Hematopoietic multipotent progenitor cell treated with erythropoietin and hydrocortisone succinate and interleukin-3 and kit ligand, for 4 days (in vitro differentiated cells): ENCODE data around the gene ORC3.
"Not testable (repeated sequence)": the region's sequence is repeated elsewhere in the genome, so short reads cannot be mapped to it uniquely, and the experiment has no call there.

ENCODE experiments used
- DNase-seq: peaks from one replicate; pipeline ENCODE4 v3.0.0-alpha.2; 2015

The ORC3 gene

GRCh38 chr6:87663434-87663833 is 73.5 kb downstream of the ORC3 start:
- no peak for DNase-seq

DNA sequence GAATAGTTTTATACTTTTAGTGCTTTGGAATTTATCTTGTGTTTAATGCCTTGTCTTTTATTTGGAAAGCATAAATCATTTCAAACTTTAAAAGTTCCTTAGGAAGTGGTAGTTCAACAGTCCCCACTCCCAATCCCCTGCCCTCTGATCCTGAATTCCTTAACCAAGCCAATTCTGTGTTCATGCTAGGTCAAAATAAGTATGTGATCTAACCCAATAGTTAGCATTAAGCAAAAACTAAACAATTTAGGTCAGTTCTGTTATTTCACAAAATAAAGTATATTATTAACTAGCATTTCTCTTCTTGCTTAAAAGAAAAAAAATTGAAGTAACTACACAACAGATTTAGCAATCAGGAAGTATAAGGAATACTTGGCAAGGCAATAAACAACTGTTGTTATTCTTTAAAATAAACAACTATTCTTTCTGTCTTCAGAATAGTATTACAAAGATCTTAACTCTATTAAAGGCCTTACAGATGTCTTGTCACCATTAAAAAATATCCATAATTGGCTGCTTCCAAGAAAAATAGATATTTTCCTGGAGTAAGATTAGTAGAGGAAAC is 75.1 kb downstream of the ORC3 start:
- DNase-seq, result no peak

DNA sequence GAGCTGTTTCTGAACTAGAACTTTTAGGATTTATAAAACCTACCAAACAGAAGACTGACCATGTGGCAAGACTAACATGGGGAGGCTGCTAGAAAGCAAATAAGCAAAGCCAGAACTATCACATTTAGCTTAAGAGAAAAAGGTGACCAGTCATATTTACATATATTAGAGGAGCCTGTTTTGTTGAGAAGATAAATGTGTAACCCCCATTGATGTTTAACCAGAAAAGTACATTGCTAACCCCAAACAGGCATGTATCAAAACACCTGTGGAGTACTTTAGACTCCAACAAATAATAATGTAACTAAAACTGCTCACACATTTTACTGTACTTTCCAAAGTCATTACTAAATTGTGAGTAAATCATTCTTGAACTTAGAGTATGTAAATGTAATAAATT is 77.1 kb downstream of the ORC3 start:
- DNase-seq, result no peak

DNA sequence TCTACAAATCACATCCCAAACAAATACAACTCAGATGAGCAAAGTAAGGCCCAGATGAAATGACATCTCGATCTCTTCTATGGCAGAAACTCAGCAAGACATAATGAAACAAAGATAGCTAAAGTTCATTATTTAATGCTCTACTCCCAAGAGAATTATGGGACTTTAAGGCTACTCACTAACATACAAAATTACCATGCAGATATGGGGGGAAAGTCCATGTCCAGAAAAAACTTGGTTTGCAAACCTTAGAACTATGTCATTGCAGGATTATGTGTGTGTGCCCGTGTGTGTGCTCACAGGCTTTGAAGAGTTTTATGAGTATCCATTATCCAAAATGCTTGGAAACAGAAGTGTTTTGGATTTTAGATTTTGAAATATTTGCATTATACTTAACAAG is 78.1 kb downstream of the ORC3 start:
- no peak for DNase-seq

DNA sequence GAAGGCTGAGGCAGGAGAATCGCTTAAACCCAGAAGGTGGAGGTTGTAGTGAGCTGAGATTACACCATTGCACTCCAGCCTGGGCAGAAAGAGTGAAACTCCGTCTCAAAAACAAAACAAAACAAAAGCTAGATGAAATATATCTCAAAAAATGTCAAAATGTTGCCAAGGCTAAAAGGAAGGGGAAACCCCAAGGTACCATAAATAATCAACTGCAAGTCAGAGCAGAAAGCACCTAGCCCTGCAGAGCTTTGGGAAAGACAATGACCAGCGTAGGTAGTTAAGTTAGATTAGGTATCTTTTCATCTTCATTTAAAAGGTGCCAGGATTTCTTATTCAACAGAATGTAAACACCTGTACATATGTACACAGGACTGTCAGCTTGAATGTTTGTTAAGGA is 79.1 kb downstream of the ORC3 start:
- DNase-seq, result no peak

DNA sequence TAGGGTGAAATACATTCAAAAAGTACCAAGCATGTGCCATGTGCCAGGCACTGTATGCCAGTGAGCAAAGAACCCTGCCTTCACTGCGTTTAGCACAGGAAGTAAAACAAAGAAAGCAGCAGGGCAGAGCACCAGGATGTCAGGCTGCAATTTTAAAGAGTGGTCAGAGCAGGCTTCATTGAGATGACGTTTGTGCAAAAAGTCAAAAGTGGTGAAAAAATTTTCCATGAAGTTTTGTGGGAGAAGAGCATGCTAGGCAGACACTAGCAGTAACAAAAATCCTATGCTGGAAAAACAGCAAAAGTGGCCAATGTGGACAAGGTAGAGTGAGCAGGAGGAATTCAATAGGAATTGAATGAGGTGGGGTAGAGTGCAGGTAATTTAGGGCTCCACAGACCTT is 80.8 kb downstream of the ORC3 start:
- no peak for DNase-seq

DNA sequence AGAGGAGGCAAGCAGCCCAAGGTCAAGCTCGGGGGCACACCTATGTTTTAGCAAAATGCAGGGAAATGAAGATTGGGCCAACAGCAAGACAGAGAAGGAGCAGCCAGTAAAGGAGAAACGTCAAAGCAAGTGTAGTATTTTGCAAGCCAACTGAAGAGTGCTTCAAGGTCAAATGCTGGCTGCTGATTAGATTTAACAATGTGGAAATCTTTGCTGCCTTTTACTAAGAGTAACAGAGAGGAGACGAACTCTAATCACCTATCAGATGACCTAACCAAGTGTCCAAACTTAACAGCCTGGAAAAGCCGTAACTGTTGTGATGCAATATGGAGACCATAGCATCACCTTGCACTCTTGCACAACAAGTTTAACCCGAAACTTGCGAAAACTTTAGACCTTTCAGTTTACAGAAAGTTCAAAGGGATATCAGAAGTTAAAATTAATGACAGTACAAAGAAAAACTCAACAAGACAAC is 81.7 kb downstream of the ORC3 start:
- DNase-seq, result peak; percentile 33

- no peak for DNase-seq
These were observed 82.7 kb downstream of the ORC3 start for GRCh38 chr6:87672641-87673040.

- no peak for DNase-seq
These were observed 83.3 kb downstream of the ORC3 start for GRCh38 chr6:87673237-87673636.

- DNase-seq, result peak; percentile 53
These were observed 84.4 kb downstream of the ORC3 start for GRCh38 chr6:87674290-87674689.

DNA sequence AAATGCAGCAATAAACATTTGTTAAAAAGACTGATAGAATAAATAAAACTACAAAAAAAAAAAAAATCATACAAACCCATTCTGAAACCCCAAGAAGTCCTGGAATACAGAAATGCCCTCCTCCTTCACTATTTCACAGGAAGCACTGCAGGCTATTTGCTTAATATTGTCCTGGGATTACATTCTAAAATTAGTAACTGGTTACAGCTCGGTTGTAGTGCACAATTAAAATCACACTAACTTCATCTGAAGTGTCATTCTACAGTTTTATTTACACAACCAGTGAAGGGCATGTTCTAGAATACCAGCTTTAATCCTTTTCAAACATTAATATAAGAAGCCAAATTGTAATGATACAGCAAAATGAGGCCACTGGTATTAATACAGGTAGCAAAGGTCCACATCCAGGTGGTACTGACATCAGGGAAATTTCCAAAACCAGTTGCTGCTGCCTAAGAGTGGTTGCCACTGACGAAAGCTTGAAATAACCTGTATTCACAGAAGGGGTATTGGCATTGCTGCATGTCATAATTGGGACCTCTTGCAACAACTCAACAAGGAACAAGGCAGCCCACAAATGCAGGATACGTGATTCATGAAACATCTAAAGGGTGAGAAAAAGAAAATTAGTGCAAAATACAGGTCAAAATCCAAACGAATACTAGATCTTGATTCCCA is 85.2 kb downstream of the ORC3 start:
- no peak for DNase-seq

DNA sequence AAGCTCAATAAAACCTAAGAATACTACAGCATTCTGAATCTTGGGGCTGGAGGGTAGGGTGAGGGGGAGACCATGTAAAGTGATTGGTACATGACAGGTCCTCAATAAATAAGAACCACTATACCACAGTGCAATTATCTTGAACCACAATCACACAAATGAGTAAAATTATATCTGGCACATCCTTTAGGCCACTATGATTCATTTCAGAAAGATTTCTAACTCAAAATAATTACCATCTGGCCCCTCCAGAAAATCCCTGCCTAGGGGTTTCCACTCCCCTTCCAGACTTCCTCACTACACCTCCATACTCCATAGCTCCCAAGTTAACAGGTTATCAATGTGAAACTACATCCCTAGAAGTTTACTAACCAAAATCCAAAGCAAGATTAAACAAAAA is 92.4 kb downstream of the ORC3 start:
- no peak for DNase-seq

- no peak for DNase-seq
These were observed 94.0 kb downstream of the ORC3 start for GRCh38 chr6:87683890-87684289.

DNA sequence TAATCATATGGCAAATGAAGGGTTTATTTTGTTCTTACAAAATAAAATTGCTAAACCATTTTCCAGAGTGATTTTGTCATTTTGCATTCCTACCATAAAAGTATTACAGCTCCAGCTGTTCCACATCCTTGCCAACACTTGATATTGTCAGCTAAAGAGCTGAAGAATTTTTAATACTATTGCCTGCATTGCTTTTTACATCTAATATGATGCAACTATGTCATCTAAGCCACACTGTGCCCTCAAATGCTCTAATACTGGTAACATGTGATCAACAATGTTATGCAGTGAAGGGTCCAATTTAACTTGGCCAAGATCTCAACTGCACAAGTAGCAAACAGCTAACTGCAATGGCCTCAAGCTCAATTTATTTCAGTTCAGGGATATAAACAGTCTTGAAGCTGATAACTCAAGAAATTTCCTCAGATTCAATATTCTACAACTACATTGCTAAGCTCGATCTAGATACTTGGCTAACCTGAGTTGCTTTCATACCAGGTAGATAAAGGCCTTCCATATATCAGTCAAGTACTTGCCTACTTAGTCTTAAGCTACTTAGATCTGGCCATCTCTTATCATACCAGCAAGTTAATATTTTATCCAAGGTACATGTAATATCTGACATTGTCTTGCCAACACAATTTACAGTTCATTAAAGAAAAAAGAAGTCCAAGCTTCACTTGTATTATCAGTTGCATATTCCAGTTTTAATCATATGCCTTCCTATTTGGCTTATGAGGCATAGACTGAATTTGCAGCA is 95.1 kb downstream of the ORC3 start:
- DNase-seq, result no peak

GRCh38 chr6:87686636-87687205 is 96.8 kb downstream of the ORC3 start:
- DNase-seq, result not testable (repeated sequence)

DNA sequence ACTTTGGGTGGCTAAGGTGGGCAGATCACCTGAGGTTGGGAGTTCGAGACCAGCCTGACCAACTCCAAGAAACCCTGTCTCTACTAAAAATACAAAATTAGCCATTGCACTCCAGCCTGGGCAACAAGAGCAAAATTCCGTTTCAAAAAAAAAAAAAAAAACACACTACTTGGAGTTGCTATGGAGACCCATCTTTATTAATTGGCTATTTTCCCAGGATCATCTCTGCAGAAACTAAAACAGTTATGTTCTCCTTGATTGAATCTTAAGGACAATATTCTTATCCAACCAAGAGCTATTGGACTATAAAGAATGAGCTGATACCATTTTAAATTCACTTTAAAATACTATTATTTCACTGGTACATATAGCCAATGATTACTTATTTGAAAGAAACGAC is 97.4 kb downstream of the ORC3 start:
- DNase-seq, result no peak

DNA sequence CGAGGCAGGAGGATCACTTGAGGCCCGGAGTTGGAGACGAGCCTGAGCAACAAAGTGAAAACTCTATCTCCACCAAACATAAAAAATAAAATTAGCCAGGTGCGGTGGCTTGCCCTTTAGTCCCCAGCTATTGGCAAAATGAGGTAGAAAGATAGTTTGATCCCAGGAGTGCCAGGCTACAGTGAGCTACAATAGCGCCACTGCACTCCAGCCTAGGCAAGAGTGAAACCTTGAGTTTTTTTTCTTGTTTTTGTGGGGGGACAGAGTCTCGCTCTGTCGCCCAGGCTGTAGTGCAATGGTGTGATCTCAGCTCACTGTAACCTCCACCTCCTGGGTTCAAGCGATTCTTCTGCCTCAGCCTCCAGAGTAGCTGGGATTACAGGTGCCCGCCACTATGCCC is 98.0 kb downstream of the ORC3 start:
- DNase-seq, result not testable (repeated sequence)

DNA sequence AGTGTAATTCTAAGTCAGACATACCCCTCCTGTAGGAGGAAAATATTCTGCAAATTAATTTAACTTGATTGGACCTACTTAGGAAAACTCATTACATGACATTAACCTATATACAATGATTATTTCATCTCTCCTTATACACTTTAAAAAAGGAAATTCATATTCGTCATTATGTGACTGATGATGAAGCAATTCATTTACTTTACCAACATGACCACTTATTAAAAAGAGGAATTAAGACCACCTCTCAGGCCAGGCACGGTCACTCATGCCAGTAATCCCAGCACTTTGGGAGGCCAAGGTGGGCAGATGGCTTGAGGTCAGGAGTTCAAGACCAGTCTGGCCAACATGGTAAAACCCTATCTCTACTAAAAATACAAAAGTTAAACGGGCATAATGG is 100.5 kb downstream of the ORC3 start:
- DNase-seq, result no peak

- no peak for DNase-seq
These were observed 102.2 kb downstream of the ORC3 start for GRCh38 chr6:87692086-87692485.

- not testable (repeated sequence) for DNase-seq
These were observed 106.9 kb downstream of the ORC3 start for GRCh38 chr6:87696817-87697216.

- peak; percentile 68 for DNase-seq
These were observed 107.9 kb downstream of the ORC3 start for GRCh38 chr6:87697581-87698546.

DNA sequence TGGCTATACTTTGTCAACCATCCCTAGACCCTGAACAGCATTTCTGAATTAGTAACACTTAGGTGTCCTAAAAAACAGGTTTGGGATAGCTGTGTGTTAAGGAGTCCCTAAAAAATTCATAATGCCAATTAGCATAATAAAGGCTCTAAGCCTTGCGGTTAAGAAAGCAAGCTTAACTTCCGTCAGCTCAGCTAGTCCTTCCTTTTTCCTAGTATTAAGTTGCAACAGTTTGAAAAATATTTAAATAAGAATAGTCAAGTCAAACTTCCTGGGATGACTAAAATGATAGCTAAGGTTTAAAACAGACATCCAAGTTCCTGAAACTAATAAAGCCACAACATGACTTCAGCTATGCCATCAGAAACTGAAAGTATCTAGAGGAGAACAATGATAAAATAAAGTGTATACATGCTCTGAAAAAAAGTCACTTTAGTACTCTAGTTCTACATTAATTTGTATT is 108.6 kb downstream of the ORC3 start:
- DNase-seq, result peak; percentile 56

- DNase-seq, result no peak
These were observed 109.6 kb downstream of the ORC3 start for GRCh38 chr6:87699576-87699975.
